Mesothelial cell of epicardium (in vitro differentiated cells): ENCODE measurements around the gene SPIN1. TPM values are rescaled to one million over a fixed set of nuclear protein-coding genes. Genes with fewer than 3 reads are reported as not detected.
"Not testable (repeated sequence)": the region's sequence is repeated elsewhere in the genome, so short reads cannot be mapped to it uniquely, and the experiment has no call there.

Experiments
- DNase-seq, 2 experiments: peaks; one replicate each; pipeline ENCODE4 v3.0.0; 2021; ENCODE audit warnings: low spot score in 2 of 2; ENCODE audit not compliant: unreplicated experiment in 2 of 2
- H3K27ac Mint-ChIP-seq: 2 replicates; pipeline ENCODE4 v1.8.0; 2021; ENCODE audit warnings: mixed read lengths
- H3K27me3 Mint-ChIP-seq: 2 replicates; pipeline ENCODE4 v1.8.0; 2021; ENCODE audit warnings: low read depth, mixed read lengths
- H3K36me3 Mint-ChIP-seq: 2 replicates; pipeline ENCODE4 v1.8.0; 2021; ENCODE audit warnings: mixed read lengths
- H3K4me1 Mint-ChIP-seq: 2 replicates; pipeline ENCODE4 v1.8.0; 2021; ENCODE audit warnings: mixed read lengths
- H3K4me3 Mint-ChIP-seq: 2 replicates; pipeline ENCODE4 v1.8.0; 2021; ENCODE audit warnings: mild to moderate bottlenecking, moderate library complexity, mixed read lengths
- H3K9me3 Mint-ChIP-seq: 2 replicates; pipeline ENCODE4 v1.8.0; 2021; ENCODE audit warnings: mixed read lengths
- total RNA-seq: library from RNA; stranded (reverse); gene quantifications from 3 replicates; pipeline ENCODE4 v1.2.1, GENCODE V29; 2021
- TF ChIP-seq, protein P1 (sequence below): fragments of 200-600 bp; sonication (generic); IDR thresholded peaks from one replicate; pipeline ENCODE4 v1.5.0; 2021; ENCODE audit warnings: antibody characterized with exemption; ENCODE audit not compliant: unreplicated experiment

SPIN1 gene
- total RNA-seq, 1 donor from 2014 or later: 181 TPM

DNA sequence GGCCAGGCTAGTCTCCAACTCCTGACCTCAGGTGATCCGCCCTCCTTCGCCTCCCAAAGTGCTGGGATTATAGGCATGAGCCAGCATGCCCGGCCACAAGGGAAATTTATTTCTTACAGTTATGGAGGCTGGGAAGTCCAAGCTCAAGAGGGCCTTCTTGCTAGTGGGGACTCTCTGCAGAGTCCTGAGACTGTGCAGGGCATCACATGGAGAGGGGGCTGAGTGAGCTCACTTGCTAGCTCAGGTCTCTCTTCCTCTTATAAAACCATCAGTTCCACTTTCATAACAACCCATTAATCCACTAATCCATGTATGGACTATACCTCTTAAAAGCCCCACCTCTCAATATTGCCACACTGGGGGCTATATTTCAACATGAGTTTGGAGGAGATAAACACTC lies 5.1 kb upstream of the SPIN1 start:
- TF ChIP-seq, protein P1, sequence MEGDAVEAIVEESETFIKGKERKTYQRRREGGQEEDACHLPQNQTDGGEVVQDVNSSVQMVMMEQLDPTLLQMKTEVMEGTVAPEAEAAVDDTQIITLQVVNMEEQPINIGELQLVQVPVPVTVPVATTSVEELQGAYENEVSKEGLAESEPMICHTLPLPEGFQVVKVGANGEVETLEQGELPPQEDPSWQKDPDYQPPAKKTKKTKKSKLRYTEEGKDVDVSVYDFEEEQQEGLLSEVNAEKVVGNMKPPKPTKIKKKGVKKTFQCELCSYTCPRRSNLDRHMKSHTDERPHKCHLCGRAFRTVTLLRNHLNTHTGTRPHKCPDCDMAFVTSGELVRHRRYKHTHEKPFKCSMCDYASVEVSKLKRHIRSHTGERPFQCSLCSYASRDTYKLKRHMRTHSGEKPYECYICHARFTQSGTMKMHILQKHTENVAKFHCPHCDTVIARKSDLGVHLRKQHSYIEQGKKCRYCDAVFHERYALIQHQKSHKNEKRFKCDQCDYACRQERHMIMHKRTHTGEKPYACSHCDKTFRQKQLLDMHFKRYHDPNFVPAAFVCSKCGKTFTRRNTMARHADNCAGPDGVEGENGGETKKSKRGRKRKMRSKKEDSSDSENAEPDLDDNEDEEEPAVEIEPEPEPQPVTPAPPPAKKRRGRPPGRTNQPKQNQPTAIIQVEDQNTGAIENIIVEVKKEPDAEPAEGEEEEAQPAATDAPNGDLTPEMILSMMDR: no peak
- H3K4me1 Mint-ChIP-seq: peaks cover 15% of the 10 kb centered on the region
- H3K27ac Mint-ChIP-seq: no peak overlapping the region

DNA sequence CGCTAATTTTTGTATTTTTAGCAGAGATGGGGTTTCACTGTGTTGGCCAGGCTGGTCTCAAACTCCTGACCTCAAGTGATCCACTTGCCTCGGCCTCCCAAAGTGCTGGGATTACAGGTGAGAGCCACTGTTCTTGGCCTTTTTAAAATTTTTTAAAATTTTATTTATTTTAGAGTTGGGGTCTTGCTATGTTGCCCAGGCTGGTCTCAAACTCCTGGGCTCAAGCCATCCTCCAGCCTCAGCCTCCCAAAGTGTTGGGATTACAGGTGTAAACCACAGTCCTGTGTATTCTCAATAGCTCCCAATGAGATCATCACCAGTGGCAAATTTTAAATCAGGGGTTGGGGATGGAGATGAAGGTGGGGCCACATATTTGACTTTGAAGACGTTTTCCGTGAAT lies 2.1 kb upstream of the SPIN1 start:
- H3K27me3 Mint-ChIP-seq, DNase-seq, H3K9me3 Mint-ChIP-seq: not testable (repeated sequence)
- Mint-ChIP-seq H3K27ac (peak overlapping the region; percentile 99), H3K4me3 (peak overlapping the region; percentile 87), H3K36me3 (peaks cover 11% of the 10 kb centered on the region), H3K4me1 (peaks cover 32% of the 10 kb centered on the region)

More for the DNA sequence above, 5.1 kb upstream of the SPIN1 start:
- Mint-ChIP-seq H3K9me3 (peaks cover 10% of the 10 kb centered on the region), H3K27me3 (no peaks in the 10 kb centered on the region), H3K4me3 (no peak overlapping the region), H3K36me3 (peaks cover 11% of the 10 kb centered on the region)
- no peak for DNase-seq

DNA sequence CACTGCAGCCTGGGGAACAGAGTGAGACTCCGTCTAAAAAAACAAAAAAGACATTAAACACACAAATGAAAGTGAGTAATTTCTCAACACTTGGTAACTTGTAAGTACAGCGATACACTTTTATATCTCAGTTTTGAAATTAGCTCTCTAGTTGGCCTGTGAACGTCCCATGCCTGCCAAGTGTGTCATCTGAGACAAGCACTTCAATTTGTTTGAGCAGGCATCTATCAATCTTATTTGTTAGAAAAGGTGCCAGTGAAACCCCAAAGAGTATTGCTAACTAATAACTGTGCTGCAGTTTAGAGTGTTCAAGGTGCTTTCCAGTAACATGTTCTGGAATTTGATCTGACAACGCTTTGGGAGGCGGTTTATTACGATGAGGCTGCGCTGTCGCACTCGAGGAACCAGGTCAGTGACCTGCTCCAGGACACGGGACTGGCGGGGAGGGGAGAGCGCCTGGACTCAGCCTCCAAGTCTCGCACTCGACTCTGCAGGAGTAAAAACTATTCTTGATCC lies 1.1 kb upstream of the SPIN1 start:
- H3K4me1 Mint-ChIP-seq: peaks cover 42% of the 10 kb centered on the region
- H3K36me3 Mint-ChIP-seq: peaks cover 10% of the 10 kb centered on the region
- H3K27ac Mint-ChIP-seq: peak overlapping the region; percentile 99
- no peaks in the 10 kb centered on the region for H3K9me3 Mint-ChIP-seq
- H3K27me3 Mint-ChIP-seq: no peaks in the 10 kb centered on the region
- peak overlapping the region; percentile 87 for H3K4me3 Mint-ChIP-seq
- TF ChIP-seq, protein P1: no peak
- DNase-seq: peak in 1 of 2 experiments; percentile 40

DNA sequence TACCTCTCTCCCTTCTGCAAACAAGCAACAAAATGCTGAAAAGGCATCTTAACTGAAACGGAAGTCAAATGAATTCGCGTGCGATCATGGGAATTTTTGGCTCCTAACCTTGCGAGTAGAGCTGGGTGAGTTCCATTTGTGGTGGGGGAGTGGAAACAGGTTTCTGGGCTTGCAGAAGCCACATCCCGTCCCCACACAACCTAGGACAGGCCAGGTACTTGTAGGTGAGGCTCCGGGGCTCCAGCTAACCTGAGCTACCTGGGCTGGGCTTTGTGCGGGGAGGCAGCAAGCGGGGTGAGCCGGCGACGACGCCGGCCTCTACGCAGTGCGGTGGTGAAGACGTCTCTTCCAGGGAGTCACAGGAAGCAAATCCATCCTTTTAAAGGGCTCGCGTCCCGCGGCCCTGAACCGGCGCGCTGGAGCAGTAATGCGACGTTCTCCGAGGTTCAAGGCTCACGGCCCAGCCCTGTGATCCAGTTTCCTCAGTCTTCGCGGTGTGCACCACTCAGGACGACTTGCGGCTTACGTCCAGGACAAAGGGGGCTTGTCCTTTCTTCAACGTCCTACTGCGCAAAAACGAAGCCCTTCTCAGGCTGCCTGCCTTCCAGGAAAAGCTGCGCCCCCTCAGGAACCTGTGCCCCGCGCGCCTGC lies 567 bp upstream of the SPIN1 start:
- TF ChIP-seq, protein P1: no peak
- no peaks in the 10 kb centered on the region for H3K27me3 Mint-ChIP-seq
- DNase-seq: peak in 1 of 2 experiments; percentile 29

DNA sequence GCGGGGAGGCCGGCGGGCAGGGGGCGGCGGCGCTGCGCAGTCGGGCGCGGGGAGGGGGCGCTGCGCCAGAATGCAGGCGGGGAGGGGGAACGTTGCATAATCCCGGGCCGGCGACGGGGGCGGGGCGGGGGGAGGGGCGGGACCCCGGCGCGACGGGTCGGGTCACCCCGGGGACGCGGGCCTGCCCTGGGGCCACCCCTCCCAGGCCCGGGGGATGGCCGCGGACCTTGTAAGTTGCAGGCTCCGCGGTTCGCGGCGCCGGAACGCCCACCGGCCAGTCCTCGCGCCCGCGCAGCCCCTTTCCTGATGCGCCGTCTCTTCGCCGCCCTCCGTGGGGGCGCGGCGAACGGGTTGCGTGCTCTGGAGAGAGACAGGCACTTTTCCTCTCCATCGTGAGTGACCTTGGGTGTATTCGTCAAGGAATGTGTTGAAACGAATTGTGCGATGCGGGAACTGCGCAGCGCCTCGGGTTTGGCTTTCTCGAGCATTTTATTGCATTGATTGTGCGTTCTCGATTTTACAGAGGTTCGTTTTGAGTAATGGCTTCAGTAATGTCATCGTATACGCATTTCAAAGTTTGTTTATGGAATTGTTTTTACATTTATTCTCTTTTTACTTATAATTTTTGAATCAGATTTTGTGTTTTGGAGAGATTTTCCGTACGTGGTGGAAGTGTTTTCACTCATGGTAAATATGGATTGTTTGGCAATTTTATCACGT lies 802 bp downstream of the SPIN1 start:
- Mint-ChIP-seq H3K4me1 (peaks cover 55% of the 10 kb centered on the region), H3K9me3 (no peaks in the 10 kb centered on the region), H3K27ac (peak overlapping the region; percentile 98), H3K27me3 (no peaks in the 10 kb centered on the region), H3K4me3 (peak overlapping the region; percentile 86), H3K36me3 (peaks cover 8% of the 10 kb centered on the region)
- DNase-seq: peak; percentile 49 to 77
- TF ChIP-seq, protein P1: no peak

More for the DNA sequence above, 567 bp upstream of the SPIN1 start:
- H3K27ac Mint-ChIP-seq: peak overlapping the region; percentile 99
- peaks cover 48% of the 10 kb centered on the region for H3K4me1 Mint-ChIP-seq
- H3K4me3 Mint-ChIP-seq: peak overlapping the region; percentile 87
- no peaks in the 10 kb centered on the region for H3K9me3 Mint-ChIP-seq
- peaks cover 8% of the 10 kb centered on the region for H3K36me3 Mint-ChIP-seq
